Renal cortex interstitium (tissue), 11 donors: ENCODE measurements around the gene RAB11FIP5. TPM values are rescaled to one million over a fixed set of nuclear protein-coding genes. Genes with fewer than 3 reads are reported as not detected.

Source experiments
- DNase-seq, 11 donors: peaks; one replicate each; pipeline ENCODE4 v3.0.0-alpha.2; 2013; ENCODE audit warnings: low read depth in 9 of 11, low spot score in 4 of 11; ENCODE audit errors: extremely low read depth in 1 of 11
- polyA plus RNA-seq, 3 donors: library from polyadenylated mRNA; unstranded; fragments of 120-200 nt; gene quantifications; one replicate each; pipeline ENCODE4 v1.2.1, GENCODE V29; 2013; ENCODE audit not compliant: insufficient read length in 3 of 3

The RAB11FIP5 gene
- polyA plus RNA-seq, 3 donors, result 44.6 to 46.4 (median 45.6) TPM

DNA sequence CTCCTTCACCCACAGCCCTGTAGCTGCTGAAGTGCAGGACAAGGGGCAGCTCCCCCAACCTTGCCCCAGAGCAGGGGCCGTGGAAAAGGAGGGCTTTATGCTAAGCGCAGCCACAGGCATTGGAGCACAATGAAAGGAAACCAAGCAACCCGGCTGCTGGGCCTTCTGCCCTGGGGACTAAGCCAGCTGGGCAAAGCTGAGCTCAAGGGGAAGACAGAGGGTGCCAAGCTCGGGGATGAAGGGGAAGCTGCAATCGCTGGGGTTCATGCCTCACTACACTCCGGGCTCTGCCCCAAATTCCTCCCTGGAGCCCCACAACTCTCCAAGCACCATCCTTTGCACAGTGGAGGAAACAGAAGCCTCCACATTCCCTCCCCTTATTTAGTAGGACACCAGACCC lies 53.6 kb downstream of the RAB11FIP5 start:
- no peak for DNase-seq

DNA sequence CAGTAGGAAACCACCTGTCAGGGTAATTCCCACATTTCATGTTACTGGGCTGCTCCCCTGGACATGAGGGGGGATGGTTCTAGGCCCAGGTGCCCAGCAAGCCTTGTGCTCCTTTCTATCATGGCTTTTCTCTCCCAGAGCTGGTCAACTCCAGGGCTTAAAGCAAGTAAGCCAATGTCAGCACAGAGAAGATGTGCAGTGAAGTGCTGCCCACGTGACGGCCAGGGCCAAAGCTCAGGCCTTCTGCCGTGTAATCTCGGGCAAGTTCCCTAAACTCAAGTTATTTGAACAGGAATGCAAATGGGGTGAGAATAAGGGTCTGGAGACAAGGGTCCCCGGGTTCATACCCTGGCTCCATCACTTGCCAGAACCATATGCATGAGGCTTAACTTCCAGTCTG lies 57.8 kb downstream of the RAB11FIP5 start:
- DNase-seq, result no peak

DNA sequence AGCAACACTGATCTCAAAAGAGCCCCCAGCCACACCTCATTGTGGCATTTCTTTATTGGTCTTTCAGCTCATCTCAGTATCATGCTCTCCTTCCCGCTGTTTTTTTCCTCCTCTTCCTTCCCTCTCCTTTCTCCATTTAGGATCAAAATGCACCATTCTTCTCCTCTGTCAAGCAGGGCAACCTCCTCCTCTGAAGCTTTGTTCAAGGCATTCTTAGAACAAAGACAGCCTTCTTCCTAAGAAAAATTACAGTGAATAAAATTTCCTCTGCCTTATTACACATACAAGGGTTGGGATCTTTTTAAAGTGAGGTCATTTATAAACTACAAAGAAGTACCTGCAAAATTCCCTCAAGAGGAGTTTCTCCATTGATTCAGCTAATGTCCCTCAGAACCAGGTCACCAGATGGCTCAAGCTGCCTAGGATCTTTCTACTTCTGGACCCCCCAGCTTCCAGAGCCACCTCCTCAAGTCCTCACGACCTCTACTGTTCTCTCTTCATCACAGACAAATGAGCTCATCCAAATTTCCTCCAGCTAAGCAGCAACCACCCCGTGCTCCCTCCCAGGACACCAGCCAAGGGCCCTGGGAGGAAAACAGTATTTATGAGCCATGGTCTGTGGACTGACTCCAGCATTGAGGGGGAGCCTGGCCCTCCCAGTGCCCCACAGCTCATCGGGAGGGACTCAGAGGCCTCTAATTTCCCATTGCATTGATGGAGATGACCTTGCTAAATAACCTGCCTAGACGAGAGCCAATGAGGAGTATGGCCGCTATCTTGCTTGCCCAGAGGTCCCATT lies 59.2 kb downstream of the RAB11FIP5 start:
- DNase-seq, result no peak

DNA sequence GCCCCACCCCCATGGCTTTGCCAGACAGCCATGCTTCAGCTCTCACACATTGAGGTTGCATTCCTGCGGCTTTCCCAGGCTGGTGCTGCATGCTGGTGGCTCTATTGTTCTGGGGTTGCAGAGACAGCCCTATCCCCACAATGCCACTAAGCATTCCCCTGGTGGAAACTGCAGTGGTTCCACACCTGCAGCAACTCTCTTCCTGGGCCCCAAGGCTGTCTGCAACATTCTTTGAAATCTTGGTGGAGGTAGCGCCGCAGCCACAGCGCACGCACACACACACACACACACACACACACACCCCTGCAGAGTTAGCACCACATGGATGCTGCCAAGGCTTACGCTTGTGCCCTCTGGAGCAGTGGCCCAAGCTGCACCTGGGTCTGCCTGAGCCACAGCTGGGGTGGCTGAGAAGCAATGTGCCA lies 62.6 kb downstream of the RAB11FIP5 start:
- DNase-seq, result no peak

DNA sequence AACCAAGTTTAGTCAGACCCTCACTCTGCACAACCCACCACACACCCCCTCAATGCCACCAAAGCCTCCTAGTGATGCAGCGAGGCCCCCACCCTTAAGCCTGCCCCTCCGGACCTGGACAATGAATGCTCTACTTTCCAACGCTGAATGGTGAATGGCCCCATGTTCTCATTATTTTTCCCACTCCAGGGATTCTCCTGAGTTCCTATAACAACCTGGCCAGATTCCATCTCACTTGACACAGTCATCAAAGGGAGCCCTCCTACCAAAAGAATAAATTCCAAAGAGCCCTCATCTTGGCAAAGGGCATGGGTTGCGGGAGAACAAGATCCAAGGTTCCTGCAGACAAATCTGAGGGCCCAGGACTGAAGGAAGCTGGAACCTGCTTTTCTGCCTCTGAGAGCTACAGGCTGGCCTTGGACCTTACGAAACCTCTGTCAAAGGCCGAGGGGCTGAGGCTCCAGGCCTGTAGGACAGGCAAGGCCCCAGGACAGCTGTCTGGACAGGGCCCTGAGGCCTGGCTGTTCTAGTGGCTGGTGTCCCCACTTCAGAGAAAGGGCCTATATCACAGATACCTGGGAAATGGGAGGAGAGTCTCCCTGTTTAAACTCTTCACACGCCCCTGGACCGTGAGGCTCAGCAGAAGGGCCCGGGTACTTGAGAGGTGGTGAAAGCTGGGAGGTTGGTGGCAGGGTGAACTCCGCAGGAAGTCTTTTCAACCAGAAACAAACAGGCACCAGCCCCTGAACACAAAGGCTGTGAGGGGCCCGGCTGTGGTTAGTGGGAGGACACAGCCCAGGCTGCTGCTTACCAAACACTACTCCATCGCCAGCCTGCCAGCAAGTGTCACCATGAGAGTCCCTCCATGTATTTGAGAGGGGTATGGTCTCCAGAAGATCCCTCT lies 68.6 kb downstream of the RAB11FIP5 start:
- DNase-seq, result no peak

DNA sequence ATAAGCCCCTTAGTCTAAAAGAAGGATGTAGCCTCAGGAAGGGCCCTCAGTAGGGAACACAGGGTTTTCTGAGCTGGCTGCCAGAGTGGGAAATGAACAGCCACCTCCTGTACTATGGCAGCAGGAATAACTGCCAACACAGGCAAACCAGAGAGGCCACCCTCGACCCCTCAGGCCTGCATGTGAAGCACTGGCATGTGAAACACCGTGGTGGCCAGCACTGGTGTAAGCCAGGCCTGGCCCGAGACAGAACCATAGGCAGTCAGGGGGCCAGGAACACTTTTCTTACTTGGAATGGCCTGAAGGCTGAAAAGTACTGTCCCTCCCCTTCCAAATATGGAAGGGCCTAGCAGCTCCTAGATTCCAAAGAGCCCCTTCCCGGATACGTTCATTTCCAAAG lies 69.5 kb downstream of the RAB11FIP5 start:
- DNase-seq, result no peak

DNA sequence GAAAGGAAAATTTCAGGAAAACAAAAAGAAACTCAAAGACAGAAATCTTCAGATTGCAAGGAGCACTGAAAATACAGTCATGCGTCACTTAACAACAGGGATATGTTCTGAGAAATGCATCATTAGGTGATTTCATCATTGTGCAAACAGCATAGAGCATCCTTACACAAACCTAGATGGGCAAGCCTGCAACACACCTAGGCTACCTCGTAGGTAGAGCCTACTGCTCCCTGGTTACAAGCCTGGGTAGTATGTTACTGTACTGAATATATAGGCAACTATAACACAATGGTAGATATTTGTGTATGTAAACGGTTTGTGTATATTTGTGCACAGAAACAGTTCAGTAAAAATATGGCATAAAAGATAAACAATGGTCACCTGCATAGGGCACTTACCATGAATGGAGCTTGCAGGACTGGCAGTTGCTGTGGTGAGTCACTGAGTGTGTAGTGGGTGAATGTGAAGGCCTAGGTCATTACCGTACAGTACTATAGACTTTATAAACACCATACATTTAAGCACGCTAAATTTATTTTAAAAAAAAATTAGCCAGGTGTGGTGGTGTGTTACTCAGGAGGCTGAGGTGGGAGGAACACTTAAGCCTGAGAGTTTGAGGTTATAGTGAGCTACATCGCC lies 74.7 kb downstream of the RAB11FIP5 start:
- no peak for DNase-seq

DNA sequence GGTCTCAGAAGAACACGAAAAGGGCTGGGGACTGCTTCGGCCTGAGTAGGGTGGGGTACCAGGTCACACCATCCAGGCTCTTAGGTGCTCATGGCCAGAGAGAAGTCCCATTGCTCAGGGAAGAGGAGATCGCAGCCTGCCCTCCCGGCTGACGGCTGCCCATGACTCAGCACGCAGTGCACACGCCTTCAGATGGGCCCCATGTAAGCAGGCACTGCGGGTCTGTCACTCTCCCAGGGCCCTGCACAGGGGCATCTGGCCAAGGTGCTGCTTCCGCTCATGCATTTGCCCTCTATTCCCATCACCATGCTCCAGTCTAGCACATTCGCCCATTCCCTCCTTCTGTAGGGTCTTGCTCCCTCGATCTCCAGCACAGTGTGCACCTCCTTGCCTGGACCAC lies 76.0 kb downstream of the RAB11FIP5 start:
- DNase-seq, result no peak

DNA sequence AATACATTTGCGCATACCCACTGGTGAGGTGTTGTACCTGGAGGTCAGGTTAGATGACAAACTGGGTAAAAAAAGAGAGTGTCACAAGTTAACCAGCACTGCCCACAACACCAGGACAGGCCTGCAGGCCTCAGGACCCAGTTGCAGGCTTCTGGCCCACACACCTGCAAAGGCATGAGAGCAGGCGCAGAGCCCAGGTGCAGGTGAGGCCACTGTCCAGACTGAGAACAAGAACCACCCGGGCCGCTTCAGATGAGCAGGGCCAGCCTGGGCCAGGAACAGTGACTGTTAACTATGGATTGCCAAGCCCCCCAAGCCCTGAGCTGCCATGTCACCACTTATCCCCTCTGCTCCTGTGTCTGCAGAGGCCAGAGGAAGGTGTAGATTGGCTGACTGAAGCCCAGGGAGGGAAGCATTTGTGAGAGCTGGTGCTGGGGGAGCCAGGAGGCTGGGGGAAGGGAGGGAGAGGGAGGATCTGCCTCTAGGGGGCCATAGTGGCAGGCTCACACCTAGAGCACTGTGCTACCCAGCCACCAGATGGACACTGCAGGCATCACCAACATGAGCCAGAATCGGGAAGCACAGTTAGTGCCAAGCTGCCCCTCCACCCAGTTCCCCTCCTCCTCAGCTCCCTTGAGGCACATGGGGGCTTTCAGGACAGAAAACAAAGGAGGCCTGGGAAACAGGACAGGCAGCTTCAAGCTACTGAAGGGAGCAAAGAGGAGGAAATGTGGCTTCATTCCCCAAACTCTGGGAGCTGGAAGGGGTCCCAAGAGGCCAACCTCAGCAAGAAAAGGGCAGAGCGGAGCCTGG lies 76.6 kb downstream of the RAB11FIP5 start:
- no peak for DNase-seq

DNA sequence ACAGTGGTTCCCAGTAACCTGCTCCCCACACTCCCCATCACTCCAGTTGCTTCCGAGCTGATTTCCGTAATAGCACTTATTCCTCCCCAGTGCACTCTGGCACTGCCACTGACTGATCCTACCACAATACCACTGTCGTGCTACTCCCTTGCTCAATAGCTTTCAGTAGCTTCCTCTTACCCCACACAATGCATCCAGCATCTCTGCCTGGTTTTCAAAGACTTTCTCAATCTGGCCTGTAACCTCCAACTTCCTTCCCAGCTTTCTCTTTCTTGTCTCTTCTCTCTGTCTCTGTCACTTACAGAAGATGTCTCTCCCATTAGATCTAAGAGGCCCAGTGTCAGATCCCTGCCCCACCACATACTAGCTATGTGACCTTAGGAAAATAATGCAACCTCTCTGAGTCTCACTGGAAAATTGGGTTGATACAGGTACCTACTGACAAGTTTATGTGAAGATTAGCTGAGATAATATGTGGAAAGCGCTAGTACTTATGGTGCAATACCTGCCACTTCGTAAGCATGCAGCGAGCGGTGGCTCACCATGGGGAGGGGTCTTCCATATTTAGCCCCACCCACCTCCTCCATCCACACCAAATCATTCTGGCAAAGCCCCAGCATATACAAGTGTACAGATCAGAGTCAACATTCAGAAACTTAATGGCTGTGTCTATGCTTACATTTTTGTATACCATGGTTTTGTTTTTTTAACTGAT lies 77.9 kb downstream of the RAB11FIP5 start:
- no peak for DNase-seq

DNA sequence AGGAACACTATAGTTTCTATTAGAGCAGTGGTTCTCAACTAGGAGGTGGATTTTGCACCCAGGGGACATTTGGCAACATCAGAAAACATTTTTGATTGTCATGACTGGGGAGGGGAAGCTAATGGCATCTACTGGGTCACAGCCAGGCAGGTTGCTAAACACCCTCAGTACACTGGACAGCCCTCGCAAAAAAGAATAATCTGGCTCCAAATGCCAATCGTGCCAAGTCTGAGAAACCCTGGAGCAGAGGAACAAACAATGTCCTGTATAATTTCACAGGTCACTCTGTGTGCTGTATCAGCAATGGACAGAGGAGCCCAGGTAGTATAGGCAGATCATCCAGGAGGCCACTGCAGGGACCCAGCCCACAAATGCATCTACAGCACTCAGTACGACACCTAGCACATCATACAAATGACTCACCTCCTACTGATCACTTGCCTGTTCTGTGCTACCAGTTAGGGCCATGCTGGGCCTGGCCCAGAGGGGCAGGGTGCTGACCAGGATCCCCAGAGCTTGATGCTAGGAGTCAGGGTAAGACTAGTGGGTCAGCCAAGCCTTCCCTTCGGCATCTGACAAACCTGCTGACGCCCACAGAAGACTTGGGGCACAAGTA lies 78.9 kb downstream of the RAB11FIP5 start:
- DNase-seq, result no peak

DNA sequence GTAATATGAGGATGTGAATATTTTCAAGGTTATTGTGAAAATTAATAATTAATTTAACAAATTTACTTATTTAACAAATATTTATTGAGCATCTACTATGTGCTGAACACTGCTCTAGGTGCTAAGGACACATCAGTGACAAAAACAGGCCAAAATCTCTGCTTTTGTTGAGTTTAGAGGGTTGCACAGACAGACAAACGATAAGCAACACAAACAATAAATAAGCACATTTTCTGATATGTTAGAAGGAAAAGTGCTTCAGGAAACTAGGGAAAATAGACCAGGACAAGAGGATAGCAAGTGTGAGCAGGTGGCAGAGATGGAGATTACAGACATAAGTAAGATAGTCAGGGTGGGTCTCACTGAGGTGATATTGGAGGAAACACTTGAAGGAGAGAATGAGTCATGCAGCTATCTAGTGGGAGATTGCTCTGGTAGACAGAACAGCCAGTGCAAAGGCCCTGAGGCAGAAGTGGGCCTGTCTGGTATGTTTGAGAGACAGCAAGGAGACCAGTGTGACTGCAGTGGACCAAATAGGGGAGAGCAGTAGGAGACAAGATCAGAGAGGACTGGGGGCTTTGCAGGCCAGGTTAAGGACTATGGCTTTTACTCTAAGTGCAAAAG lies 79.5 kb downstream of the RAB11FIP5 start:
- no peak for DNase-seq

DNA sequence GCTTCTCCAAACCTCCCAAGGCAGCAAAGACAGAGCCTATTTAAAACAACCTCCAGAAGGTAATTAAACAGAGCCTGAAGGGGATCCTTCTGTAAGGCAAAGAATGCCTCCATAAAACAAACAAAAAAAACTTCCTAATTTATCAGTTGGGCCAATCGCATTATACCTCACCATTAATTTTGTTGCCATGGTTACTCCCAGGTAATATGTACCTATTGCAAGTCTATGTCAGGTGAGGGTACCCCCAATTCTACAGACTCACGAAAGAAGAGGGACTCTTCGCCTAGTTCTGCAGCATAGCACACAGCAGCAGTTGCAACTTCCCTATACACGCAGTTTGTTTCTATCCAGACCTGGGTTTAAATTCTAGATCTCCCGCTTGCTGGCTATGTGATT lies 80.0 kb downstream of the RAB11FIP5 start:
- no peak for DNase-seq

DNA sequence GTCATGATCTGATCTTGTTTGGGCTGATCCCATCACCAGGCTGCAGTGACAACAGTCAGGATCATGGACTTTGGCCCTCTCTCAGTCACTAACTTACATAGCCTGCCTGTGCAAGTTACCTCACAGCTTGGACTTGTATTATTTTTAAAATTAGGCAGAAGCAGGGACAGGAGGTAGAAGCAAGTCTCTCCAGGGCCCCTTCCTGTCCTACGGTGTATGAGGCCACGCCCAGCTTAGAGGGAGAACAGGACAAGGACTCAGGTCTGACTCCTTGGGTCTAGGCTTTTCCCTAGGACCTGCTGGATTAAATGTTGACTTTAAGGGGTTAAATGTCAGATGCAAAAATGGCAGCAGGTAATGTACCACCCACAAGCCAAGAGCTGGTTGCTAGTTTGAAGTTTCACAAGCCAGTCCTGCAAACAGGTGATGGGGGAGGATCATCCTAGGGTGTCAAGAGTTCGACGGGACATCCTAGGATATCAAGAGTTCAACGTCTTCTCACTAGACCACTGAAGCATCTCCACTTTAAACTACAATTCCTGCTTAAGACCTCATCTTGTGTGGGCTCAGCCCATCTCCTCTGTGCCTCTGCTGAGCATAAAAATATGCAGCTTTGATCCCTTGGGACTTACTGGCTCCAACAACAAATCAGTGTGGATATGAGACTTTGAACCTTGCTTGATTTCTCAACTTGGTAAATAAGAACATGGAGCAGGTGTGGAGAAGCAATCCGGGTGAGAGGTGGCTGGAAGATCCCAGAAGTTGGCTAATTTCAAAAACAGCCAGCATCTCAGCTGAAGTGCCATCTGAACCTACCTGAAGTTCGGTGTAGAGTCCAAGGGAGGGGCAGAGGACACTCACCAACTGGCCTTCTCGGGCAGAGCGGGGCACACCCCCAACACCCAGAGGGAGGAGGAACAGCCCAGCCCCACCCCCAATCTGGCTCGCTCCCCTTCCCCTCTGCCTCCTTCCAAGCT lies 80.7 kb downstream of the RAB11FIP5 start:
- no peak for DNase-seq

DNA sequence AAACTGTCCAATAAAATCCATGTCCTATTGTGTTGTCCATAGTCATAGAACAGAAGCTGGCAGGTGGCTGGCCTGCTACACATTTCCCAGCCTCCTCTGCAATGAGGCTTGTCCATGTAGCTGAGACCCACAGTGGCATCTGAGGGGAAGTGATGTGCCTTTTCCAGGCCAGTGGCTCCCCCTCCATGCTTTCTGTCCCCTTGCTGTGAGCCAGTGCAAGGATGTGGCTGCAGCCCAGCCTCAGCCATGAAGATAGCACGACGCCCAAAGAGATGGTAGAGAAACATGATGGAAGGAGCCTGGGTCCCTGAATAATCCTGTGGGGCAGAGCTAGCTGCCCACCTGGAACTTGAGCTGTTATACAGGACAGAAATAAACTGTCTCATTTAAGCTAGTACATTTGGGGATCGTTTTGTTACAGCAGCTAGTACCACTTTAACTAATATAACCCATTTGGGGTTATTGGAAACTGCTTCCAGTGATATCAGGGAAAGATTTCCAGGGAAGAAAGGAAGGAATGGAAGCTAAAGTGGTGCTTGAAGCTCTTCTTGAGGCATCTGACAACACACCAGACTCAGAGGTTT lies 81.6 kb downstream of the RAB11FIP5 start:
- no peak for DNase-seq

DNA sequence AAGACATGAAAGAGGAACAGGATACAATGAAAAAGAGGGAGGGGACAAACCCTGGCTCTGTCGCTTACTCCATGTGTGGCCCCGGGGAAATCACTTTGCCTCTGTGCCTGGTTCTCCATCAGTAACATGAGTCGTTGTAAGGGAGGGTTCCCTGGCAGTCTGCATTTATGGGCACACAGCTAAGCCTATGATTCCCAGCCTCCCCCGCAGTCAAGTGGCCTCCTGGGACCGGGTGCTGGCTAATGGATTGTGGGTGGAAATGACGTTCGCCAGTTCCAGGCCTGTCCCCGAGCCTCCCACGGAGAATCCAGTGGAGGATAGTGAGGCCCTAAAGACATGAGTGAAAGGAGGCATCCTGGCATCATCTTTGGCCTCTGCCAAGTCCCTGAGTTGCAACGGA lies 83.9 kb downstream of the RAB11FIP5 start:
- no peak for DNase-seq
